K562 (cell line): ENCODE data around the gene SFI1. TPM values are rescaled to one million over a fixed set of nuclear protein-coding genes. Genes with fewer than 3 reads are reported as not detected.

Experiments
- HNRNPL ChIP-seq: fragments of 200-400 bp; formaldehyde crosslinking; IDR thresholded peaks from 2 replicates; pipeline ENCODE4 v1.6.1; 2017; ENCODE audit warnings: low read depth, mild to moderate bottlenecking, low read length
- ZNF780A ChIP-seq: fragments of 250-450 bp; sonication (Bioruptor Pico); IDR thresholded peaks from 2 replicates; pipeline ENCODE4 v1.5.0; 2021; ENCODE audit warnings: mild to moderate bottlenecking
- polyA plus RNA-seq, 8 experiments: library from polyadenylated mRNA; depleted of rRNA in 4 of 8; stranded (reverse) in 5 of 8; unstranded in 3 of 8; fragments of >200 nt; fragmentation: Nextera tagmentation in 2 of 8; fragmentation: Illumina TruSeq in 1 of 8; extraction: Ambion mirVana in 2 of 8; extraction: Trizol in 1 of 8; gene quantifications; 2 replicates each; pipeline versions ENCODE4 v1.2.1 to v1.2.3, GENCODE V29; 2011 to 2014; ENCODE audit warnings: inconsistent platforms in 1 of 8, missing spikeins in 1 of 8
- total RNA-seq, 7 experiments: library from RNA; depleted of rRNA in 6 of 7; stranded (reverse); fragments of >200 nt in 6 of 7; fragmentation: Illumina TruSeq in 2 of 7; extraction: Trizol in 2 of 7; gene quantifications; 2 replicates each; pipeline versions ENCODE4 v1.2.1 to v1.2.3, GENCODE V29; 2011 to 2021; ENCODE audit warnings: low replicate concordance in 1 of 7
- TF ChIP-seq, protein P1 (sequence below): fragments of 250-450 bp; sonication (Bioruptor Pico); IDR thresholded peaks from 2 replicates; pipeline ENCODE4 v1.4.0; 2020; ENCODE audit warnings: mild to moderate bottlenecking, moderate library complexity, borderline replicate concordance
- TF ChIP-seq, protein P2 (sequence below): sonication (generic); formaldehyde crosslinking; IDR thresholded peaks from 2 replicates; pipeline ENCODE4 v1.8.0; 2022; ENCODE audit warnings: mild to moderate bottlenecking, missing genetic modification reagents
- TF ChIP-seq, protein P3 (sequence below): sonication (generic); formaldehyde crosslinking; IDR thresholded peaks from 2 replicates; pipeline ENCODE4 v1.8.1; 2023; ENCODE audit warnings: mild to moderate bottlenecking, missing genetic modification reagents, moderate library complexity

Gene SFI1
- total and polyA plus RNA-seq, 9 of the 15 experiments (the other 6 are each of a cell fraction or from before 2014, with no cell fraction given): 3.0 to 25.6 (median 14.1) TPM

DNA sequence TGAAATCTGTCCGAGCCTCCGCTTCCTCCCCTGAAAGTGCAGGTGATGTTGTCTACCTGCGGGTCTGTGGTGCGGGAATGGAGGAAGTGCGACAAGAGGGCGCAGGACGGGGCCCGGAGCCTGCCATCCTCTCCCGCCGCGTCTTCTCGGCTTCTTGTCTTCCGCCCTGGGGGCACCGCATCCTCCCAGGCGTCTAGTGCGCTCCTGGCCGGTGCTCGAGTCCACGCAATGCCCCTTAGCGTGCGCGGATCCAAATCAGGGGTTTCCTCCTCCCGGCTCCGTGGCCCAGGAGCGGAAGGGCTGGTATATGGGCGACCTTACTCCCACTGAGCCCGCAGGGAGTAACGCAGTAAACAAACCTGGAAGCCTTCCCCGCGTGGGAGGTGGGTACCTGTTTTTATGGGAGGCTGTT, 405 bp downstream of the SFI1 start (continued):
- TF ChIP-seq, protein P1, sequence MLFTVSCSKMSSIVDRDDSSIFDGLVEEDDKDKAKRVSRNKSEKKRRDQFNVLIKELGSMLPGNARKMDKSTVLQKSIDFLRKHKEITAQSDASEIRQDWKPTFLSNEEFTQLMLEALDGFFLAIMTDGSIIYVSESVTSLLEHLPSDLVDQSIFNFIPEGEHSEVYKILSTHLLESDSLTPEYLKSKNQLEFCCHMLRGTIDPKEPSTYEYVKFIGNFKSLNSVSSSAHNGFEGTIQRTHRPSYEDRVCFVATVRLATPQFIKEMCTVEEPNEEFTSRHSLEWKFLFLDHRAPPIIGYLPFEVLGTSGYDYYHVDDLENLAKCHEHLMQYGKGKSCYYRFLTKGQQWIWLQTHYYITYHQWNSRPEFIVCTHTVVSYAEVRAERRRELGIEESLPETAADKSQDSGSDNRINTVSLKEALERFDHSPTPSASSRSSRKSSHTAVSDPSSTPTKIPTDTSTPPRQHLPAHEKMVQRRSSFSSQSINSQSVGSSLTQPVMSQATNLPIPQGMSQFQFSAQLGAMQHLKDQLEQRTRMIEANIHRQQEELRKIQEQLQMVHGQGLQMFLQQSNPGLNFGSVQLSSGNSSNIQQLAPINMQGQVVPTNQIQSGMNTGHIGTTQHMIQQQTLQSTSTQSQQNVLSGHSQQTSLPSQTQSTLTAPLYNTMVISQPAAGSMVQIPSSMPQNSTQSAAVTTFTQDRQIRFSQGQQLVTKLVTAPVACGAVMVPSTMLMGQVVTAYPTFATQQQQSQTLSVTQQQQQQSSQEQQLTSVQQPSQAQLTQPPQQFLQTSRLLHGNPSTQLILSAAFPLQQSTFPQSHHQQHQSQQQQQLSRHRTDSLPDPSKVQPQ: no peak
- TF ChIP-seq, protein P2, sequence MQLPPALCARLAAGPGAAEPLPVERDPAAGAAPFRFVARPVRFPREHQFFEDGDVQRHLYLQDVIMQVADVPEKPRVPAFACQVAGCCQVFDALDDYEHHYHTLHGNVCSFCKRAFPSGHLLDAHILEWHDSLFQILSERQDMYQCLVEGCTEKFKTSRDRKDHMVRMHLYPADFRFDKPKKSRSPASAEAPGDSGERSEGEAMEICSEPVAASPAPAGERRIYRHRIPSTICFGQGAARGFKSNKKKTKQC (CRISPR knock-in tag): 0 out of 2 replicates have a peak, but pooled peaks have one; percentile 63
- TF ChIP-seq HNRNPL (no peak), ZNF780A (no peak)
- TF ChIP-seq, protein P3, sequence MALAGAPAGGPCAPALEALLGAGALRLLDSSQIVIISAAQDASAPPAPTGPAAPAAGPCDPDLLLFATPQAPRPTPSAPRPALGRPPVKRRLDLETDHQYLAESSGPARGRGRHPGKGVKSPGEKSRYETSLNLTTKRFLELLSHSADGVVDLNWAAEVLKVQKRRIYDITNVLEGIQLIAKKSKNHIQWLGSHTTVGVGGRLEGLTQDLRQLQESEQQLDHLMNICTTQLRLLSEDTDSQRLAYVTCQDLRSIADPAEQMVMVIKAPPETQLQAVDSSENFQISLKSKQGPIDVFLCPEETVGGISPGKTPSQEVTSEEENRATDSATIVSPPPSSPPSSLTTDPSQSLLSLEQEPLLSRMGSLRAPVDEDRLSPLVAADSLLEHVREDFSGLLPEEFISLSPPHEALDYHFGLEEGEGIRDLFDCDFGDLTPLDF: no peak
